AG09309 (cell line): ENCODE data around the gene TSPAN2.

Source experiments
- DNase-seq: peaks from one replicate; pipeline ENCODE4 v3.0.0-alpha.2; 2010; ENCODE audit warnings: low read depth
- H3K4me3 ChIP-seq: 2 replicates; pipeline ENCODE4 v1.5.1; 2011; ENCODE audit warnings: mild to moderate bottlenecking, low read depth, low read length, moderate library complexity; ENCODE audit not compliant: control insufficient read depth
- TF ChIP-seq, protein P1 (sequence below): IDR thresholded peaks from 2 replicates; pipeline ENCODE4 v1.5.1; 2011; ENCODE audit warnings: mild to moderate bottlenecking, low read depth, low read length, inconsistent platforms; ENCODE audit not compliant: insufficient read depth, control insufficient read depth; ENCODE audit errors: missing control alignments

Gene TSPAN2

DNA sequence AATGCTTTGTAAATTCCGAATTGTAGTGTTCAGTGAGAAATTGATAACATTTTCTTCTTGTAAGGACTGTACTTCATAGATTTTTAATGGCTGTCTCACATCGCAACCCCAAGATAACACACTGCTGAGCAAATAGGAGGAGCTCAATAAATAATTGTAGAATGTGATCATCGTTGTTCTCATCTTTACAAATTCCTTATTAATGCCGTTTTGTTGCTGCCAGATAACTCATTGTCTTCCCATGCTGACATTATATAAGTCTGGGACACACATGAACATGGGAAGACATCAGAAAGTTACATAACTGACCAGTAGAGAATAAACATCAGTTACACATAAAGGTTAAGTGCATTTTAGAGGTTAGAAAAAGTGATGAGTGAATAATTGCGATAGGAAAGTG lies 46.4 kb upstream of the TSPAN2 start:
- H3K4me3 ChIP-seq = no peak overlapping the region
- DNase-seq = no peak
- TF ChIP-seq, protein P1, sequence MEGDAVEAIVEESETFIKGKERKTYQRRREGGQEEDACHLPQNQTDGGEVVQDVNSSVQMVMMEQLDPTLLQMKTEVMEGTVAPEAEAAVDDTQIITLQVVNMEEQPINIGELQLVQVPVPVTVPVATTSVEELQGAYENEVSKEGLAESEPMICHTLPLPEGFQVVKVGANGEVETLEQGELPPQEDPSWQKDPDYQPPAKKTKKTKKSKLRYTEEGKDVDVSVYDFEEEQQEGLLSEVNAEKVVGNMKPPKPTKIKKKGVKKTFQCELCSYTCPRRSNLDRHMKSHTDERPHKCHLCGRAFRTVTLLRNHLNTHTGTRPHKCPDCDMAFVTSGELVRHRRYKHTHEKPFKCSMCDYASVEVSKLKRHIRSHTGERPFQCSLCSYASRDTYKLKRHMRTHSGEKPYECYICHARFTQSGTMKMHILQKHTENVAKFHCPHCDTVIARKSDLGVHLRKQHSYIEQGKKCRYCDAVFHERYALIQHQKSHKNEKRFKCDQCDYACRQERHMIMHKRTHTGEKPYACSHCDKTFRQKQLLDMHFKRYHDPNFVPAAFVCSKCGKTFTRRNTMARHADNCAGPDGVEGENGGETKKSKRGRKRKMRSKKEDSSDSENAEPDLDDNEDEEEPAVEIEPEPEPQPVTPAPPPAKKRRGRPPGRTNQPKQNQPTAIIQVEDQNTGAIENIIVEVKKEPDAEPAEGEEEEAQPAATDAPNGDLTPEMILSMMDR = no peak

DNA sequence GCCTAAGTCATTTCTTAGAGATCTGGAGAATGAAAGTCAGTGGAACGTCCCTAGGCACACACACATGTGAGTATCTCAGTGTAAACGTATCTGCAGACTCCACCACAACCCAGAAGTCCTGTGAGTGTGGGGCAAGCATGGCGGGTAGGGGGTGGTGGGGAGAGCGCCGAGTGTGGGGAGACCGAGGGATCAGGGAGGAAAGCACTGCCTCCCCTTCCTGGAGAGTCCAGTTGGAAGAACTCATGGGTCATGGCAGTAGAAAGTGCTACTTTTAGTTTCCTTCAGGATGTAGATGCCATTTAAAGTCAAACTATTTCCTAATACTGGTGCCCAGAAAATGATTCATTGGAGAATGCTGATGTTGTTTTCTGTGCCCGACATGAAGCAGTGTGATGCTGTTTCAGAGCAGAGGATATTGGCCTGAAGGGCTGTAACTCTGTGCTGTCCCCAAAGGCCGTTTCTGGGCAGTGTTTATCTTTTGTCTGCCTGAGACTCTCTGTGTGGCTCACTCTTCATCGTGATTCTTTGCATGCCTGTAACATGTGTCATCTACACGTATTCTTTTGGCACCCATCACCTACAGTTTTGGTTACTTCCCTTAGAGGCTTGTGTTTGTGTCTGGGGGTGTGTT lies 45.7 kb upstream of the TSPAN2 start:
- H3K4me3 ChIP-seq = no peak overlapping the region
- peak; percentile 49 for DNase-seq
- TF ChIP-seq, protein P1 = peak; percentile 13

- H3K4me3 ChIP-seq = no peak overlapping the region
- no peak for DNase-seq
- TF ChIP-seq, protein P1 = no peak
These were observed 44.9 kb upstream of the TSPAN2 start for GRCh38 chr1:115134231-115134630.

DNA sequence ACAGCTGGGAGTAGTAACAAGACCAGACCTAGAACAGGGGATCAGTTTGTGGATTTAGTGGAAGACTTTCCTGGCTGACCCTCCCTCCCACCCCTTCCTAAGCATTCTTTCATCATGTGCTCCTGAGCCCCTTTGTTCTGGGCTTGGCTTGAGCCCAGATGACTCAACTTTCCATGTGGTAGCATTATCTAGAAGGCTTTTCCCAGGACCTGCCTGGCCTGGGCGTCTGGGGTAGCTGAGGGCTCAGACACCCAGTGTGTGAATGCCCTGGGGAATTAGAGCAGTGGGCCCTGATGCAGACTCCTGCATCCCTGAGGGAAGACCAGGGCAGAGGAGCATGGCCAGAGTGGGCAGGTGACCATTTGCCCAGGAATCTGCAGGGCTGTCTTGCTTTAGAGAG lies 44.1 kb upstream of the TSPAN2 start:
- H3K4me3 ChIP-seq = no peak overlapping the region
- TF ChIP-seq, protein P1 = no peak
- no peak for DNase-seq

- H3K4me3 ChIP-seq = no peak overlapping the region
- DNase-seq = no peak
- TF ChIP-seq, protein P1 = no peak
These were observed 41.5 kb upstream of the TSPAN2 start for GRCh38 chr1:115130786-115131185.

DNA sequence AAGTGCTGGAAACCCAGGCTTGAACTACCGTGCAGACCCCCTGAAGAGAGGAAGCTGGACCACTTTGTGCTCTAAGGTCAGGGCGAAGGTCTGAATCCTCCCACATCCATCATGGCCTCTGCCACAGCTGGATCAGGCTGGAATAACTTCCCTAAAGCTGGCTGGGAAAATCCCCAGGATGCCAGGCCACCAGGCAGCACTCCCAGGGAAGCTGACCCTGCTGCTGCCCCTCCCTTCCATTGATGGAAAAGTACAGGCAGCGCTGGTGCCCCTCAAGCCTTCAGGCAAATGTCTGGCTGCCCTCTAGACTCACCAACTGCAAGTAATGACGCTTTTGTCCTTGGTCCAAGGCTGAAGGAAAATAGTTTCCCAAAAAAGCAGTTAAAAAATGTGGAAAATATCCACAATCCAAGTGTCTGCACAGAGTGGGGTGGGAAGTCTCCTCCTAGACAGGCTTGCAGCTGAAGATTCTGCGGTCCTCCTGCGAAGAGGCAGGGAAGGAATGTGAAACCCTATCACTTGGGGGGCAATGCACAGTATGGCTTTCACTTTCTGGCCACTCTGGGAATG lies 39.9 kb upstream of the TSPAN2 start:
- no peak overlapping the region for H3K4me3 ChIP-seq
- no peak for DNase-seq
- TF ChIP-seq, protein P1 = no peak

DNA sequence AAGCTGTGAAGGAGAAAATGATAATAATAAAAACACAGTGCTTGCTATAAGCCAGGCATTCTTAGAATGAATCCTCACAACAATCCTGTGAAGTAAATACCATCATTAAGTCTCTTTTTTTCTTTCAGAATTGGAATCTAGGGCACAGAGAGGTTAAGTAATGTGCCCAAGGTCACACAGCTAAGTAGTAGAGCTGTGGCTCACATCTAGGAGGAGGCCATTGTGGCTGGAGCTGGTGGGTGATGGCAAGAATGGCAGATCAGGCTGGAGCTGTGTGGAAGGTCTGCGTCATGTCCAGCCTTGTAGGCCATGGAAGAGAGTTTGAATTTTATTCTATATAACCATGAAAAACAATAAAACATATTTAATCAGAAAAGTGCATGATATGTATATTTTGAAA lies 38.2 kb upstream of the TSPAN2 start:
- no peak overlapping the region for H3K4me3 ChIP-seq
- no peak for DNase-seq
- TF ChIP-seq, protein P1 = no peak
